GM20000 (cell line): ENCODE data around the gene PRICKLE1.

Experiments
- DNase-seq: peaks from one replicate; pipeline ENCODE4 v3.0.0; 2012; ENCODE audit warnings: low spot score
- TF ChIP-seq, protein P1 (sequence below): IDR thresholded peaks from 2 replicates; pipeline ENCODE4 v1.5.1; 2012; ENCODE audit warnings: mild to moderate bottlenecking, control low read depth; ENCODE audit errors: extremely low read depth, missing control alignments

PRICKLE1 gene

DNA sequence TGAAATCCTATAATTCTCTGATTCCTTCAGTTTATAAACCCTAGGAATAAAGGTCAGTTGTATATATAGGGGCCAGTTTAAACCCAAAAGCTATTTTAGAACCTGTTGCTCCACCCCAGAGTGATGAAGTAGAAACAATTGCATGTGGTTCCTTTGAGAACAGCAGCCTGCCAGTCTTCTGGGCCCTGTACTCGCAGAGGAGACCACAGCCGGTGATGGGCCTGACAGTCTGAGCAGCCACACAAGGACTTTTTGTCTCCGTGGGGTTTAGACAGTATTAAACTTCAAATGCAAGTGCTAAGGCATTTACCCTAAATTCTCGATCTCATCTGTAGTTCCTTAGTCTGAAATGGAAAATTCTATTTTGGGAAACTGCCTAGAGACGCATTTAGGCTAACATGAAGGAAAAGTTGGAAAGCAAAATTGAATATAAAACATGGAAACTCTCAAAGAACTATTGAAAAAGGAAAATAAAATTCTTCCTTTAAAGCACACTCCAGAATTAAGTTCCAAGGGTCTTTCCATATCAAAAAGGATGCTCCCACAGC, 80.6 kb downstream of the PRICKLE1 start:
- TF ChIP-seq, protein P1, sequence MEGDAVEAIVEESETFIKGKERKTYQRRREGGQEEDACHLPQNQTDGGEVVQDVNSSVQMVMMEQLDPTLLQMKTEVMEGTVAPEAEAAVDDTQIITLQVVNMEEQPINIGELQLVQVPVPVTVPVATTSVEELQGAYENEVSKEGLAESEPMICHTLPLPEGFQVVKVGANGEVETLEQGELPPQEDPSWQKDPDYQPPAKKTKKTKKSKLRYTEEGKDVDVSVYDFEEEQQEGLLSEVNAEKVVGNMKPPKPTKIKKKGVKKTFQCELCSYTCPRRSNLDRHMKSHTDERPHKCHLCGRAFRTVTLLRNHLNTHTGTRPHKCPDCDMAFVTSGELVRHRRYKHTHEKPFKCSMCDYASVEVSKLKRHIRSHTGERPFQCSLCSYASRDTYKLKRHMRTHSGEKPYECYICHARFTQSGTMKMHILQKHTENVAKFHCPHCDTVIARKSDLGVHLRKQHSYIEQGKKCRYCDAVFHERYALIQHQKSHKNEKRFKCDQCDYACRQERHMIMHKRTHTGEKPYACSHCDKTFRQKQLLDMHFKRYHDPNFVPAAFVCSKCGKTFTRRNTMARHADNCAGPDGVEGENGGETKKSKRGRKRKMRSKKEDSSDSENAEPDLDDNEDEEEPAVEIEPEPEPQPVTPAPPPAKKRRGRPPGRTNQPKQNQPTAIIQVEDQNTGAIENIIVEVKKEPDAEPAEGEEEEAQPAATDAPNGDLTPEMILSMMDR = no peak
- DNase-seq = no peak

DNA sequence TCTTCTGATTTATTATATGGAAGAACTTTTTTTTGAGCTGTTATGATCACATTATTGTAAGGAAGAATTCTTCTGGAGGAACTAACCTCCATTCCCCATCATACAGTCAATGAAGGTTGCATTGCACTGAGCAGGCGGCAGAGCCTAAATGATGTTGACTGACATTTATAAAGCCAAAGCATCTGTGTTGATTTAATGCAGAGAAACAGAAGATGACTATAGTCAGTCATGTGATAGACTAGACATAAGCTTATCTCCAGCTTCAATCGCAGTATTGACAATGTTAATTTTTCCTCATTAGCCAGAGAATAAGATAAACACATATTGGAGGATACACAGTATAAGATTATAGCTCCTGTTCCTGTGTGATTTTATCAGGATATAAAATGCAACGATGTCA, 82.0 kb downstream of the PRICKLE1 start:
- TF ChIP-seq, protein P1 = no peak
- DNase-seq = no peak

DNA sequence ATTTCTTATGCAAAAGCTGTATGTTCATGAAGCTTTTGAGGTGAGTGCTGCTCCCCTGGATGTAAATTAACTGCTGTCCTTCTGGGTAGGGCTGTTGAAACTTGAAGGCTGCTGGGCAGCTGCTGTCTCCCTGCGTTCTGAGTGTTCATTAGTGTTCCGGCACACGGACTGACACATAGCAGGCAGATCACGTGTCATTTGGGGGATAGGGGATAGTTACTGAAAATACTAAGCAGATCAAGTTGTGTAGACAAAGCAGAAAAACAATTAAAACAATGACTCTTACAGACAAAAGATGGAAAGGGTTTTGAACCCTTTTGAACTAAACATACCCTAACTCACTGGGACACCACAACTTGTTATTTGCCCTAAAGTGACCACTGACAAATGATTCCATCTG, 82.5 kb downstream of the PRICKLE1 start:
- DNase-seq = no peak
- TF ChIP-seq, protein P1 = no peak

DNA sequence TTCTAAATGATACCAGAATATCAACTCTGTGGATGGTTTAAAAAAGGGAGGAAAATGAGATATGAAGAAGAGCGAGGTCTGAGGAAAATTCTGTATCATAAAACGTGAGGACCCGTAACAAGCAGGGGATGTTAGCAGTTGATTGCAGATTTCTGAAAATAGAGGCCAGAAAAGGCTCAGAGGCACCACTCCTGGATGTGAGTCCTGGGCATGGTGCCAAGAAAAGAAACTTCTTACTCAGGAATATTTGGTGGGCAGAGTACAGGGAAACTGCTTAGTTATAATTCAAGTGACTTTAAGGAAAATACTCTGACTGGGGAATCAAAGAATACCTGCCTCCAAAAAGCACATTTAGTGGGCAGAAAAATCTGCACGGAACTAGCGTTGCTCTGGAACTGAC, 85.5 kb downstream of the PRICKLE1 start:
- DNase-seq = no peak
- TF ChIP-seq, protein P1 = no peak

DNA sequence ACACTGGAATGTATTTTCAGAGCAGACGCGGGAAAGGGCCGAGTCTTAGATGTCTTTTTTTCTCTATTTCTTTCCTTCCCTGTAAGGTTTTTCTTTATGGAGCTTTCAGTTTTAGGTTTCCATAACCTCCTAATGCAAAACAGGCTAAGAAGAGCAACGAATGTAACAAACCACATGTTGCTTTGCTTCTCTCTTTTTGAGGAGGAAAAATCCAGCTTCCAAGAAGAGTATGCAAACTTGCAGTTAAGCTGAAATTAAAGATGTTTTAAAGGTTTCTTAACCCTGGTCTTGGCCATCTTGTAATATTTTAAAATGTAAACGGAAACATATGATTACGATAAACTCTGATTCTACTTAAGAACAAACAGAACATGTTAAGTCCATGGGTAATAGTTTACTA, 86.9 kb downstream of the PRICKLE1 start:
- no peak for DNase-seq
- TF ChIP-seq, protein P1 = no peak

DNA sequence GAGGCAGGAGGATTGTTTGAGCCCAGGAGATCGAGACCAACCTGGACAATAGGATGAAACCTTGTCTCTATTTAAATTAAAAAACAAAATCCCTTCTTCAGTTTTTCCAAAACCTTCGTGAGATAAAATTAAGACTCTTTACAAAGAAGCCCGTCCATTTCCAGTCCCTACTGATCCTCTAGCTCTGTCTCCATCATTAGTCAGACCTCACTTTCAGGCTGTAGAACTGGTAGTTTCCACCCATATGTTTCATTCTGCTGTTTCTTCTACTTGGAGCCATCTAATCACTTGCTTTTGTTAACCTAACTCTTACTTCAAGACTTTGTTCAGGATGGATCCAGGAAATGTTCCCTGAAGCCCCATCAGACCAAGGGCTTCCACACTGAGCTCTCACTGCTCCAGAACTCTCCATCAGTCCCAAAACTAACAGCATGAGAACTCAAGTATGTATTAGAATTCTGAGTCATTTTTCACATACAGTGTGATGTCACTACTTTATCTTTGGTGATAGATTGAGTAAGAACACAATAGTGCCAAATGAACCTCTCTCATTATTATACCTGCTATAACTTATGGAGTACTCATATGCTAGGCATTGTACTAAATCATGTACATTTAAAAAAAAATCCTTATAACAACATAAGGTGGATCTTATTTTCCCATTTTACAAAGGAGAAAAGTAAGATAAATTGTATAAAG, 90.8 kb downstream of the PRICKLE1 start:
- no peak for DNase-seq
- TF ChIP-seq, protein P1 = no peak

DNA sequence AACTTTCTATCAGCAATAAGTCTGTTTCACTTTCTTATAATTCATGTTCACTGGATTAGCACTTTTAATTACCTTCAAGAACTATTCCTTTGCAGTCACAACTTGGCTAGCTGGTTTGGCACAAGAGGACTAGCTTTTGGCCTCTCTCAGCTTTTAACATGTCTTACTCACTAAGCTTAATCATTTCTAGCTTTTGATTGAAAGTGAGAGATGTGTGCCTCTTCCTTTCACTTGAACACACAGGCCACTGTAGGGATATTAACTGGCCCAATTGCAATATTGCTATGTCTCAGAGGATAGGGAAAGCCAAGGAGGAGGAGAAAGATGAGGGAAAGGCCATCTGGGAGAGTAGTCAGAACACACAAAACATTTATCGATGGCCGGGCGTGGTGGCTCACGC, 92.7 kb downstream of the PRICKLE1 start:
- TF ChIP-seq, protein P1 = no peak
- no peak for DNase-seq
